Stomach (tissue), 9 donors: ENCODE data around the gene PRUNE2. TPM values are rescaled to one million over a fixed set of nuclear protein-coding genes. Genes with fewer than 3 reads are reported as not detected.

Experiments used
- DNase-seq, 2 donors: peaks; one replicate each; pipeline versions ENCODE4 v3.0.0 to v3.0.0-alpha.2; 2013 to 2019
- H3K27ac ChIP-seq, 5 donors: fragments of 200-600 bp in 4 of 5; sonication (generic) in 4 of 5; one replicate each; pipeline ENCODE4 v1.5.1; 2013 to 2019; ENCODE audit warnings: mild to moderate bottlenecking in 1 of 5, moderate library complexity in 1 of 5
- H3K27me3 ChIP-seq, 3 donors: fragments of 200-600 bp; sonication (generic); one replicate each; pipeline ENCODE4 v1.5.1; 2017 to 2019; ENCODE audit warnings: mixed run types in 1 of 3
- H3K36me3 ChIP-seq, 4 donors: fragments of 200-600 bp; sonication (generic); 1 replicate in 3 of 4; 2 replicates in 1 of 4; pipeline ENCODE4 v1.5.1; 2016 to 2019
- H3K4me1 ChIP-seq, 4 donors: fragments of 200-600 bp; sonication (generic); one replicate each; pipeline ENCODE4 v1.5.1; 2016 to 2019
- H3K4me3 ChIP-seq, 4 donors: fragments of 200-600 bp; sonication (generic) in 3 of 4; one replicate each; pipeline ENCODE4 v1.5.1; 2016 to 2019; ENCODE audit warnings: mild to moderate bottlenecking in 1 of 4
- H3K9me3 ChIP-seq, 4 donors: fragments of 200-600 bp; sonication (generic); one replicate each; pipeline ENCODE4 v1.5.1; 2016 to 2019
- EP300 ChIP-seq: sonication (generic); formaldehyde crosslinking; IDR thresholded peaks from one replicate; pipeline ENCODE4 v1.6.1; 2017; ENCODE audit warnings: antibody characterized with exemption
- POLR2A ChIP-seq, 4 donors: fragments of 450-650 bp; IDR thresholded peaks; one replicate each; pipeline ENCODE4 v1.6.1; 2016; ENCODE audit warnings: antibody characterized with exemption in 4 of 4, control low read depth in 2 of 4, mild to moderate bottlenecking in 1 of 4, moderate library complexity in 1 of 4
- POLR2AphosphoS5 ChIP-seq, 3 donors: sonication (generic); formaldehyde crosslinking; IDR thresholded peaks; one replicate each; pipeline ENCODE4 v1.6.1; 2016; ENCODE audit warnings: antibody characterized with exemption in 3 of 3
- WGBS, 5 donors: extraction: QIAGEN DNeasy Blood & Tissue Kit in 3 of 5; methylation state at CpG; one replicate each; pipeline versions ENCODE4 v1.1.5 to v1.1.7; 2013 to 2018; 5-methylcytosine and 5-hydroxymethylcytosine counted together
- intact Hi-C: fragments of 100-400 bp; cut with DNase I; formaldehyde crosslinking; loops from one replicate; pipeline ENCODE4 v1.15.1; 2023; ENCODE audit warnings: low total_unique reads
- polyA plus RNA-seq, 3 donors: library from polyadenylated mRNA; stranded (reverse); fragments of 200-250 nt; gene quantifications; one replicate each; pipeline ENCODE4 v1.2.3, GENCODE V29; 2013
- total RNA-seq, 5 donors: library from RNA; depleted of rRNA; stranded (reverse); fragments of >200 nt; gene quantifications; one replicate each; pipeline versions ENCODE4 v1.1.0 to v1.2.3, GENCODE V29; 2014 to 2016
- TF ChIP-seq, protein P1 (sequence below), 7 experiments: fragments of 450-650 bp in 4 of 7; fragments of 200-600 bp in 3 of 7; sonication (generic) in 3 of 7; IDR thresholded peaks; one replicate each; pipeline ENCODE4 v1.5.1; 2016 to 2019; ENCODE audit warnings: antibody characterized with exemption in 7 of 7, control low read depth in 2 of 7, mild to moderate bottlenecking in 1 of 7
- donor health status: healthy with polysubstance abuse.
- donor health status: Bipolar disorder and iron deficiency.
- donor health status: healthy.

PRUNE2 gene
- total and polyA plus RNA-seq, 8 donors: 2.6 to 311 (median 75.4) TPM

DNA sequence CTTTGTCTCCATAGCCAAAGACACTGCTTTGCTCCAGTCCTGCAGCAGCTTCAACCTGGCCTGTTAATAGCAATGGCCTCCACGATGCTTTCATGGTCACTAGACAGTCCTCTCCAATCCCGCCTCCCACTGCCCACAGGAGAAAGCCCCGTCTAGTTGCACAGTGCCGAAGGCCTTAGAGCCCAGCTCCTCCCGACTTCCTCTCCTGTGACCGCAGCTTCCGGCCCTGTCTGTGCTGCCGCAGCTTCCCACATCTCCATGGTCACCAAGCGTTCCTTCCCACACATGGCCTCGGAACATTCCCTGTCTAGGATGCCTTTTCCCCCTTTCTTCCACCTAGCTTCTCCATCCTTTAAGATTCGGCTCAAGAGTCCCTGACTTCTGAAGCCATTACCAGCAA is 118.2 kb downstream of the PRUNE2 start:
- Histone ChIP-seq H3K4me3 (no peak overlapping the region), H3K9me3 (no peaks in the 10 kb centered on the region), H3K27ac (no peak overlapping the region), H3K27me3 (no peaks in the 10 kb centered on the region), H3K4me1 (no peaks in the 10 kb centered on the region), H3K36me3 (no peaks in the 10 kb centered on the region)
- no peak for DNase-seq
- intact Hi-C loops: no loop called here
- WGBS, 5 donors: 87 to 92% (median 90%) methylated on average over 11 of the region's 11 CpGs
- TF ChIP-seq, protein P1, sequence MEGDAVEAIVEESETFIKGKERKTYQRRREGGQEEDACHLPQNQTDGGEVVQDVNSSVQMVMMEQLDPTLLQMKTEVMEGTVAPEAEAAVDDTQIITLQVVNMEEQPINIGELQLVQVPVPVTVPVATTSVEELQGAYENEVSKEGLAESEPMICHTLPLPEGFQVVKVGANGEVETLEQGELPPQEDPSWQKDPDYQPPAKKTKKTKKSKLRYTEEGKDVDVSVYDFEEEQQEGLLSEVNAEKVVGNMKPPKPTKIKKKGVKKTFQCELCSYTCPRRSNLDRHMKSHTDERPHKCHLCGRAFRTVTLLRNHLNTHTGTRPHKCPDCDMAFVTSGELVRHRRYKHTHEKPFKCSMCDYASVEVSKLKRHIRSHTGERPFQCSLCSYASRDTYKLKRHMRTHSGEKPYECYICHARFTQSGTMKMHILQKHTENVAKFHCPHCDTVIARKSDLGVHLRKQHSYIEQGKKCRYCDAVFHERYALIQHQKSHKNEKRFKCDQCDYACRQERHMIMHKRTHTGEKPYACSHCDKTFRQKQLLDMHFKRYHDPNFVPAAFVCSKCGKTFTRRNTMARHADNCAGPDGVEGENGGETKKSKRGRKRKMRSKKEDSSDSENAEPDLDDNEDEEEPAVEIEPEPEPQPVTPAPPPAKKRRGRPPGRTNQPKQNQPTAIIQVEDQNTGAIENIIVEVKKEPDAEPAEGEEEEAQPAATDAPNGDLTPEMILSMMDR (IDR thresholded peaks at IDR 0.05): no peak
- TF ChIP-seq EP300 (no peak), POLR2A (IDR thresholded peaks at IDR 0.05) (no peak), POLR2AphosphoS5 (IDR thresholded peaks at IDR 0.05) (no peak)

DNA sequence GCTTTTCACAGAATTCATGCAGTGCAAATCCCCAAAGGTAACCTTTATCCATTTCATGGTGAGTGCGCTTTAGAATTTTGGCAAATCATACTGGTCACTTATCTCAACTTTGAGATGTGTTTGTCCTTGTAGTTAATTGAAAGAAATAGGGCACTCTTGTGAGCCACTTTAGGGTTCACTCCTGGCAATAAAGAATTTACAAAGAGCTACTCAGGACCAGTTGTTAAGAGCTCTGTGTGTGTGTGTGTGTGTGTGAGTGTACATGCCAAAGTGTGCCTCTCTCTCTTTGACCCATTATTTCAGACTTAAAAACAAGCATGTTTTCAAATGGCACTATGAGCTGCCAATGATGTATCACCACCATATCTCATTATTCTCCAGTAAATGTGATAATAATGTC is 120.4 kb downstream of the PRUNE2 start:
- Histone ChIP-seq H3K36me3 (no peaks in the 10 kb centered on the region), H3K4me3 (no peak overlapping the region), H3K27me3 (no peaks in the 10 kb centered on the region), H3K9me3 (no peaks in the 10 kb centered on the region), H3K27ac (no peak overlapping the region), H3K4me1 (no peaks in the 10 kb centered on the region)
- DNase-seq: no peak
- TF ChIP-seq POLR2AphosphoS5 (IDR thresholded peaks at IDR 0.05) (no peak), POLR2A (IDR thresholded peaks at IDR 0.05) (no peak), EP300 (no peak)
- TF ChIP-seq, protein P1 (IDR thresholded peaks at IDR 0.05): no peak
- WGBS, 5 donors: 80 to 100% (median 87%) methylated on average over 1 of the region's 1 CpG
- intact Hi-C loops: no loop called here

DNA sequence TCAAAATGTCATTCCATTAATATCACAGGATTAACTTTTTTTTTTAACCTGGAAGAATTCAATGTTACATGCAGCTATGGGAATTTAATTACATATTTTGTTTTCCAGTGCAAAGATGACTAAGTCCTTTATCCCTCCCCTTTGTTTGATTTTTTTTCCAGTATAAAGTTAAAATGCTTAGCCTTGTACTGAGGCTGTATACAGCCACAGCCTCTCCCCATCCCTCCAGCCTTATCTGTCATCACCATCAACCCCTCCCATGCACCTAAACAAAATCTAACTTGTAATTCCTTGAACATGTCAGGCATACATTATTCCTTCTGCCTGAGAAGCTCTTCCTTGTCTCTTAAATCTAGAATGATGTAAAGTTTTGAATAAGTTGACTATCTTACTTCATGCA is 121.0 kb downstream of the PRUNE2 start:
- DNase-seq: no peak
- Histone ChIP-seq H3K36me3 (no peaks in the 10 kb centered on the region), H3K4me1 (no peaks in the 10 kb centered on the region), H3K4me3 (no peak overlapping the region), H3K27ac (no peak overlapping the region), H3K27me3 (no peaks in the 10 kb centered on the region), H3K9me3 (no peaks in the 10 kb centered on the region)
- no peak for TF ChIP-seq EP300
- TF ChIP-seq, protein P1 (IDR thresholded peaks at IDR 0.05): no peak
- no peak for TF ChIP-seq POLR2AphosphoS5 (IDR thresholded peaks at IDR 0.05)
- TF ChIP-seq POLR2A (IDR thresholded peaks at IDR 0.05): no peak
- intact Hi-C loops: no loop called here

DNA sequence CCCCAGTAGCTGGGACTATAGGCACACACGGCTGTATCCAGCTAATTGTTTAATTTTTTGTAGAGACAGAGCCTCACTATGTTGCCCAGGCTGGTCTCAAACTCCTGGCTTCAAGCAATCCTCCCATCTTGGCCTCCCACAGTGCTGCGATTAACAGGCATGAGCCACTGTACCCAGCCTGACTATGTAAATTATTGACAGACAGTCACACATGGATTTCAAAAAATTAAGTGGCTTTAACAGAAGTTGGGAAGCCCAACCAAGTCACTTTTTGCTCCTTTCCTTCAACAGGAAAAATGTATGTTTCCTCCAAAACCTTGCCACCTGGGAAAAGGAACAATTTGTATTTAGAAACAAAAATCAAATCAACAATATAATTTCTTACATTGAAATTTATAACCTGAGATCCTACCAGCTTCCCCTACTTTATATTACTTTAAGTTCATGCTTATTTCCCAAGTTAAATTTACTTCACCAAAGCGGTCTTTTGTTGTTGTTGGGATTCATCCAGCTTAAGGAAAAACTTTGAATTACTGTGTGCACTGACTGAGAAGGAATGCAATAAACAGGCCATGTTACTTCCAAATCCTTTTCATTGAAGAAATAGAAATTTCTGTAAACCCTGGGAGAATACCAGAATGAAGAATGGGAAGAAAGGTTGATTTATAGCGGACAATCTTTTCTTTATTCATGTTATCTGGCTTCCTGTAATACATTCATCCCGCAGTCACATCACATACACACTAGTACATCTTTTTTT is 133.0 kb downstream of the PRUNE2 start:
- 49 to 70% (median 68%) methylated on average over 5 of the region's 5 CpGs for WGBS, 5 donors
- Histone ChIP-seq H3K27ac (no peak overlapping the region), H3K4me3 (no peak overlapping the region), H3K4me1 (peaks cover 0 to 11% (median 0%) of the 10 kb centered on the region in 4 donors), H3K9me3 (no peaks in the 10 kb centered on the region), H3K36me3 (no peaks in the 10 kb centered on the region), H3K27me3 (no peaks in the 10 kb centered on the region)
- intact Hi-C loops: no loop called here
- TF ChIP-seq, protein P1 (IDR thresholded peaks at IDR 0.05): no peak
- TF ChIP-seq POLR2AphosphoS5 (IDR thresholded peaks at IDR 0.05) (no peak), POLR2A (IDR thresholded peaks at IDR 0.05) (no peak), EP300 (no peak)
- no peak for DNase-seq
